HEK293 (cell line): ENCODE results near the gene ZNF787.

Experiments
- CTCF ChIA-PET: fragments of 350-600 bp; formaldehyde crosslinking; extraction: SDS; loops from one replicate; lab custom pipeline; 2021; ENCODE audit warnings: antibody characterized with exemption; lab: Yijun Ruan, JAX
- POLR2A ChIA-PET: fragments of 300-600 bp; formaldehyde crosslinking; extraction: SDS; loops from one replicate; lab custom pipeline; 2020; ENCODE audit warnings: antibody characterized with exemption, inconsistent platforms; lab: Yijun Ruan, JAX
- H3K27ac ChIP-seq: fragments of 200-500 bp; sonication (Bioruptor generic); 2 replicates; pipeline ENCODE4 v1.5.1; 2014; ENCODE audit warnings: low read depth, low read length, control low read depth, inconsistent platforms; ENCODE audit errors: extremely low read depth
- H3K36me3 ChIP-seq, 2 experiments: fragments of 200-500 bp in 1 of 2; sonication (Bioruptor generic) in 1 of 2; 1 replicate in 1 of 2; 2 replicates in 1 of 2; pipeline ENCODE4 v1.5.1; 2014 to 2017; ENCODE audit warnings: inconsistent platforms in 2 of 2, low read length in 2 of 2; ENCODE audit not compliant: control insufficient read depth in 2 of 2, insufficient read depth in 1 of 2
- H3K4me1 ChIP-seq: fragments of 200-500 bp; sonication (Bioruptor generic); 2 replicates; pipeline ENCODE4 v1.5.1; 2014; ENCODE audit warnings: mild to moderate bottlenecking, low read length, inconsistent platforms; ENCODE audit not compliant: control insufficient read depth, insufficient read depth
- H3K4me3 ChIP-seq: 2 replicates; pipeline ENCODE4 v1.5.1; 2011; ENCODE audit warnings: low read depth, mild to moderate bottlenecking, control low read depth, low read length, moderate library complexity
- H3K9me3 ChIP-seq: fragments of 200-500 bp; sonication (Bioruptor generic); 2 replicates; pipeline ENCODE4 v1.5.1; 2014; ENCODE audit warnings: low read depth, low read length, inconsistent platforms; ENCODE audit not compliant: control insufficient read depth, insufficient read depth
- CTCF ChIP-seq: fragments of 450-650 bp; formaldehyde crosslinking; IDR thresholded peaks from 2 replicates; pipeline ENCODE4 v1.5.1; 2016; ENCODE audit warnings: missing biosample characterization, missing genetic modification characterization
- ELK4 ChIP-seq: IDR thresholded peaks from 2 replicates; pipeline ENCODE4 v1.6.1; 2011; ENCODE audit warnings: mild to moderate bottlenecking, low read depth, low read length, borderline replicate concordance
- KLF8 ChIP-seq: fragments of 450-650 bp; formaldehyde crosslinking; IDR thresholded peaks from 2 replicates; pipeline ENCODE4 v1.5.1; 2016; ENCODE audit warnings: missing biosample characterization, missing genetic modification characterization
- ZNF114 ChIP-seq: fragments of 450-650 bp; formaldehyde crosslinking; IDR thresholded peaks from 2 replicates; pipeline ENCODE4 v1.5.0; 2017; ENCODE audit warnings: missing biosample characterization, missing genetic modification characterization
- ZNF169 ChIP-seq: fragments of 450-650 bp; formaldehyde crosslinking; IDR thresholded peaks from 2 replicates; pipeline ENCODE4 v1.5.1; 2016; ENCODE audit warnings: missing biosample characterization, missing genetic modification characterization
- ZNF223 ChIP-seq: fragments of 450-650 bp; formaldehyde crosslinking; IDR thresholded peaks from 2 replicates; pipeline ENCODE4 v1.5.1; 2016; ENCODE audit warnings: missing biosample characterization, missing genetic modification characterization
- ZNF26 ChIP-seq: fragments of 450-650 bp; formaldehyde crosslinking; IDR thresholded peaks from 2 replicates; pipeline ENCODE4 v1.5.1; 2016; ENCODE audit warnings: missing biosample characterization, missing genetic modification characterization
- ZNF335 ChIP-seq: fragments of 450-650 bp; formaldehyde crosslinking; conservative IDR thresholded peaks from 2 replicates; pipeline ENCODE4 v1.5.1; 2016; ENCODE audit warnings: missing biosample characterization, missing genetic modification characterization
- ZNF510 ChIP-seq: fragments of 450-650 bp; formaldehyde crosslinking; IDR thresholded peaks from 2 replicates; pipeline ENCODE4 v1.5.1; 2018; ENCODE audit warnings: mild to moderate bottlenecking, missing genetic modification characterization, missing biosample characterization; ENCODE audit not compliant: insufficient replicate concordance
- ZNF514 ChIP-seq: fragments of 450-650 bp; formaldehyde crosslinking; IDR thresholded peaks from 2 replicates; pipeline ENCODE4 v1.5.1; 2016; ENCODE audit warnings: missing biosample characterization, missing genetic modification characterization
- ZNF518A ChIP-seq: fragments of 450-650 bp; formaldehyde crosslinking; conservative IDR thresholded peaks from 2 replicates; pipeline ENCODE4 v1.5.1; 2016; ENCODE audit warnings: low read depth, missing biosample characterization, missing genetic modification characterization
- ZNF544 ChIP-seq: fragments of 450-650 bp; formaldehyde crosslinking; IDR thresholded peaks from 2 replicates; pipeline ENCODE4 v1.5.0; 2017; ENCODE audit warnings: missing biosample characterization, missing genetic modification characterization
- ZNF701 ChIP-seq: fragments of 450-650 bp; formaldehyde crosslinking; IDR thresholded peaks from 2 replicates; pipeline ENCODE4 v1.5.1; 2016; ENCODE audit warnings: missing biosample characterization, missing genetic modification characterization
- ZNF76 ChIP-seq: fragments of 450-650 bp; formaldehyde crosslinking; IDR thresholded peaks from 2 replicates; pipeline ENCODE4; 2016; ENCODE audit warnings: low read depth, missing biosample characterization, missing genetic modification characterization, borderline replicate concordance
- ZSCAN16 ChIP-seq: fragments of 450-650 bp; formaldehyde crosslinking; IDR thresholded peaks from 2 replicates; pipeline ENCODE4 v1.5.1; 2016; ENCODE audit warnings: missing biosample characterization, missing genetic modification characterization
- ZSCAN18 ChIP-seq: fragments of 450-650 bp; formaldehyde crosslinking; IDR thresholded peaks from 2 replicates; pipeline ENCODE4 v1.5.1; 2016; ENCODE audit warnings: missing biosample characterization, missing genetic modification characterization

ZNF787 gene

GRCh38 chr19:56144376-56144775 lies 23.3 kb upstream of the ZNF787 start:
- ChIA-PET POLR2A (no interaction called here), CTCF (interaction anchor here (0.6 to 2.2 kb wide), 2 partner anchors 10 to 196 kb away, joined by 3 to 7 read pairs; no protein-coding TSS in a partner anchor)
- H3K4me1 ChIP-seq: peaks cover 12% of the 10 kb centered on the region
- no peaks in the 10 kb centered on the region for H3K9me3 ChIP-seq
- H3K4me3 ChIP-seq: no peak overlapping the region
- TF ChIP-seq ZNF518A (tag by site-specific recombination) (no peak), ELK4 (no peak), ZSCAN18 (no peak), ZNF335 (tag by site-specific recombination) (no peak), ZNF544 (tag by site-specific recombination) (no peak), ZSCAN16 (tag by site-specific recombination) (no peak), ZNF114 (tag by site-specific recombination) (no peak), KLF8 (tag by site-specific recombination) (no peak), ZNF510 (tag by site-specific recombination) (no peak), ZNF26 (tag by site-specific recombination) (no peak), ZNF223 (no peak), ZNF169 (tag by site-specific recombination) (no peak), CTCF (tag by site-specific recombination) (no peak), ZNF701 (no peak), ZNF514 (tag by site-specific recombination) (no peak), ZNF76 (no peak)
- peaks cover 7 to 39% of the 10 kb centered on the region in 2 experiments; a peak in 2 of 3 replicates for H3K36me3 ChIP-seq
- no peak overlapping the region for H3K27ac ChIP-seq
